Fibroblast of skin of abdomen (primary cell): ENCODE data around the gene KRTAP10-3.
"Not testable (repeated sequence)": the region's sequence is repeated elsewhere in the genome, so short reads cannot be mapped to it uniquely, and the experiment has no call there.

ENCODE experiments used
- DNase-seq: peaks from one replicate; pipeline ENCODE4 v3.0.0-alpha.2; 2013

Gene KRTAP10-3

GRCh38 chr21:44571296-44571695, 12.7 kb upstream of the KRTAP10-3 start:
- no peak for DNase-seq

DNA sequence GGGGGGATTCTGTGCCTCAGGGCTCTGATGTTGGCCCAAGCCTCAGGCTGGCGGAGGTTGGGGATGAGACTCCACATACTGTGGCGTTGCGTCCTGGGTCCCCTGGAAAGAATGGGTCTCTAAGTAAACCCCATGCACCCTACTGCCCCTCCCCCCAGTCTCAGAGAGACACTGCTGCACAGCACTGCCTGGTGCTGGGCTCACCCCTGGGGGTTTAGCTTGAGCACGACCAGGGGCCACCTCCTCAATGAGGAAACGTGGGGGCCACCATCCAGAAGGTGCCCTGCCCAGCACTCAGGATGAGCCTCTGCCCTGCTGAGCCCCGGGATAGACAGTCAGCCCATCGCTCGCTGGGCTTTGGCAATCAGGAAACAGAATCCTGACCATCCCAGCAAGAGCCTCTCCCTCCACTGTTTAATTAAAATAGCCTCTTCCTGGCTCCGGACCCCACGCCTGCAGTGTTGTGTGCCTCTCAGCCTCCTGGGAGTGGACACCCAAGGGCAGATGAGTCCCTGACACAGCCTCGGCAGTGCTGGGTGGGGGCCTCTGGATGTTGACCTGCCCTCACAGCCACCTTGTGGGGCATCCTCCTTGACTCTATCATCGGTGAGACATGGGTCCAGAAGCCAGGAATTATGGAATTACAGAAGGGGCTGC, 11.4 kb upstream of the KRTAP10-3 start:
- no peak for DNase-seq

- DNase-seq, result no peak
Measured at GRCh38 chr21:44568667-44569556, 10.3 kb upstream of the KRTAP10-3 start.

- no peak for DNase-seq
Measured at GRCh38 chr21:44568261-44568660, 9.7 kb upstream of the KRTAP10-3 start.

DNA sequence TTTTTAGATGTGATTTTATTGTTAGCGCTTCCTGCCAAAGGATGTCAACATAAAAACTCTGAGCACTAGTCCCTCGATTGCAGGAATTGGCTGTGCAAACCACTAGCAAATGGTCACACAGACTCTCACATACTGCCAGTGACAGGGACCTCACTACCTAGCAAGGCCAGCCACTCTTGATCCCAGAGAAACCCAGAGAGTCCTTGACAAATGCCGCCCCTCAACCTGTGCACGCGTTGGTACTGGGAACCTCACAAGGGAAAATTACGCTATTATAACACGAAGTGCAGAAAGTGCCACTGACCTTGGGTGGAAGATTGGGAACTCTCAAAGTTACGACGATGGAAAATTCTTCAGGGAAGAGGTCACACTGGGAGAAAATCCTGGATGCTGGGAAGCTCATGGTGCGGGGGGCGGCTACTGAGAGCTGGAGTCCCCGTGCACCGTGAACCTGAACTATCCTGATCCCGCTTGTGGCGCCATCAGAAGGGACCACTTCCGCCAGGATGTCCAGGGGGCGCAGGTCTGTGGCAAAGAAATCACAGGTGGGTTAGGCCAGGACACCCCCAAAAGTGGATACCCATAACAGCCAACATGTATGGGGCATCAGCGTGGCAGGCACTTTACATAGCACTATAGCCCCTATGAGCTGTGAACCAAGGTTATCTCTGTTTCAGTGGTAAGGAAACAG, 9.0 kb upstream of the KRTAP10-3 start:
- no peak for DNase-seq

GRCh38 chr21:44566403-44566802, 7.8 kb upstream of the KRTAP10-3 start:
- no peak for DNase-seq

- no peak for DNase-seq
Measured at GRCh38 chr21:44564886-44565598, 6.4 kb upstream of the KRTAP10-3 start.

DNA sequence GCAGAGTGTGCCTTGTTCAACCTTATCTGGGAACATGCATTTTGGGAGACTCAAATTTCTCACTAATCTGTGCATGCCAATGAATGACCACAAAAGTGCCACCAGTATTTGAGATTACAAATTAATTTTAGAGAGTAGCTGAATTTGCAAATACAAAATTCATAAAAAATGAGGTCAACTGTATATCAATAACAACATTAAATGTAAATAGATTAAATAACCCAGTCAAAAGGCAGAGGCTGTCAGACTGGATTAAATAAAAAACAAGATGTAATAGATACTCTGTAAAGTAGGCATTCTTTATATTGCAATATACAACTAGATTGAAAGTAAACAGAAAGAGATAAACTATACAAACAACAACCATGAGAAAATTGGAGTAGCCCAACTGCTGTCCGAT, 5.5 kb upstream of the KRTAP10-3 start:
- no peak for DNase-seq

DNA sequence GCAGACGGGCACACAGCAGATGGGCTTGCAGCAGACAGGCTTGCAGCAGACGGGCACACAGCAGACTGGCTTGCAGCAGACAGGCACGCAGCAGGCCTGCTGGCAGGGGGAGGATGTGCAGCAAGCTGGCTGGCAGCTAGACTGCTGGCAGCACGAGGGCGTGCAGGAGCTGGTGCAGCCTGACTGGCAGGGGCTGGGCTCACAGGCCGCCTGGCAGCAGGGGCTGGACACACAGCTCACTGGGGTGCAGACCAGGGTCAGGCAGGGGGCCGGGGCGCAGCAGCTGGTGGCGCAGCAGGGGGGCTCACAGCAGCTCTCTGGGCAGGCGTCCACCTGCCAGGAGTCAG, 293 bp downstream of the KRTAP10-3 start:
- DNase-seq, result not testable (repeated sequence)

GRCh38 chr21:44557491-44558328, 885 bp downstream of the KRTAP10-3 start:
- DNase-seq, result no peak

GRCh38 chr21:44556879-44557278, 1.7 kb downstream of the KRTAP10-3 start:
- DNase-seq, result no peak

- DNase-seq, result no peak
Measured at GRCh38 chr21:44555200-44555875, 3.3 kb downstream of the KRTAP10-3 start.

DNA sequence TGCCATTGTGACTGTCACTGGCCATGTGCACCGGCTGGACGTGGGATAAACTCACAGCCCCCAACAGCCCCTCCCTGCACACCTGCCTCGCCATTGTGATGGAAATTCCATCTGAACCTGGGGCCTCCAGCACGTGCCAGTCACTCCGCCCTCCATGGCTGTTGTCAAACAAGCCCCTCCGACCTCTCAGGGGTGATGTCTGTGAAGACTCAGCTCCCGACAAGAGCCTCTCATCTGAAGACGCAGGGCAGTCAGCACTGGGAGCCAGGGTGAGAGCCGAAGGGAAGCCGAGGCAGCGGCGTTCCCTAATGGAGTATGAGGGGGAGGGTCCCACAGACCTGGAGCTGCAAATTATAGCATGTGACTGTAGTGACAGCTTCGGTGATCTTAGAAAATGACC, 5.9 kb downstream of the KRTAP10-3 start:
- DNase-seq, result no peak

- DNase-seq, result no peak
Measured at GRCh38 chr21:44552136-44552535, 6.5 kb downstream of the KRTAP10-3 start.

DNA sequence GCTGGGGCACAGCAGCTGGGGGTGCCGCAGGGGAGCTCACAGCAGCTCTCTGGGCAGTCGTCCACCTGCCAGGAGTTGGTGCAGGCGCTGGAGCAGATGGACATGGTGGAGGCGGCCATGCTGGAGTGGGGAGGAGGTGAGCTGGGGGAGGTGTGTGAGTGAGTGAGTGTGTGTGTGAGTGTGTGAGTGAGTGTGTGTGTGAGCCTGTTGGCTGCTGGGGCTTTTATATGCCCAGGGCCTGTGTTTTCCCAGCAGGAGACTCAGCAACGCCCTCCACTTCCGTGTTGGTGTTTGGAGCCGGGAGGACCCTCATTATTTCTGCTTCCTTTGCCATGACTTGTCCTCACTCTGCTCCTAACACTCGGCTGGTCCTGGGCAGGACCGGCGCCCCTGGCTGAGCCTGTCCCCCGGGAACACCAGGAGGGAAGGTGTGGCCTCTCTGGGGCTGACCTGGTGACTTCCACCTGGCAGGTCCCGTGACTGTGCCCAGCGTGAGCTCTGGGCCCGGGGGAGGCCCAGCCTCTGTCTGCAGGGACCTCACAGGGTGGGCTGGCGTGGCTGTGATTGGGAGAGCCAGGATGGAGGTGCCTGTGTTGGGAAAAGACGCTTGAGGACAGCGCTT, 7.1 kb downstream of the KRTAP10-3 start, which contains the start of gene KRTAP10-2:
TSS of gene KRTAP10-2 (minus strand) at position 166 of the 622 bp plus-strand sequence. CDS start at position 119, 47 bp downstream.
- no peak for DNase-seq

DNA sequence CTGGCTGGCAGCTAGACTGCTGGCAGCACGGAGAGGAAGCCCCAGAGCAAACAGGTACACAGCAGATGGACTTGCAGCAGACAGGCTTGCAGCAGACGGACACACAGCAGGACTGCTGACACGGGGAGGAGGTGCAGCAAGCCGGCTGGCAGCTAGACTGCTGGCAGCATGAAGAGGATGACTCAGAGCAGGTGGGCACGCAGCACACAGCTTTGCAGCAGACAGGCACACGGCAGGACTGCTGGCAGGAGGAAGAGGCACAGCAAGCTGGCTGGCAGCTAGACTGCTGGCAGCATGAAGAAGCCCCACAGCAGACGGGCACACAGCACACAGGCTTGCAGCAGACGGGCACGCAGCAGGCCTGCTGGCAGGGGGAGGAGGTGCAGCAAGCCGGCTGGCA, 7.8 kb downstream of the KRTAP10-3 start:
- no peak for DNase-seq

GRCh38 chr21:44550285-44550684, 8.3 kb downstream of the KRTAP10-3 start:
- DNase-seq, result not testable (repeated sequence)

DNA sequence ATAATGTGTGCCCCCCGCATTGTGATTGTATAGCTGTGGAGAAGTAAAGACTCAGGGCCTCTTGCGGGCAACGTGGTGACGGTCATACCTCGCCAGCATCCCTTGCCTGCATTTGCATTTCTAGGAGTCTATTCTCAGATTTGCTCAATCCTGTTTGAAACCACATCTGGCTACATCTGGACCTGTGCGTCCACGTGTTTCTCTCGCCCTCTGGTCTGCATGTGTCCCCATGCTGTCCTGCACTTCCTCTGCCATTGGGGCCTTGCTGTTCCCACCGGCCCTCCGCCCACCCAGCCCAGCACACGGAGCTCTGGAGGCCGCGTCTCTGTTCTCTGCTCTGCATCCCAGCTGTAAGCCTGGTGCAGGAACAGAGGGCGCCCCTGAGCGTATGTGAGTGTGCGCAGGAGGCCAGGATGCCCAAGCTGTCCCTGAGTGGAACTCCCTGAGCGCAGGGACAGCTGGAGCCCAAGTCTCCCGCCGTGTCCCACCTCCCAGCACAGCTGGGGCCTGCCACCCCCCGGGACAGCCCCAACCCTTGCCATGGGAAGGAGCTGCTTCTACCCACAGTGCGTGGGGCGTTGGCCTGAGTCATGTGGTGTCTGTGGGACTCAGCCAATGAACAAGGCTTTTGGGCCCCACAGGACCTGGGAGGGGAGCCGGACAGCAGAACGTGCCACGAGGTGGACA, 8.9 kb downstream of the KRTAP10-3 start:
- DNase-seq, result no peak

GRCh38 chr21:44548922-44549321, 9.7 kb downstream of the KRTAP10-3 start:
- no peak for DNase-seq

DNA sequence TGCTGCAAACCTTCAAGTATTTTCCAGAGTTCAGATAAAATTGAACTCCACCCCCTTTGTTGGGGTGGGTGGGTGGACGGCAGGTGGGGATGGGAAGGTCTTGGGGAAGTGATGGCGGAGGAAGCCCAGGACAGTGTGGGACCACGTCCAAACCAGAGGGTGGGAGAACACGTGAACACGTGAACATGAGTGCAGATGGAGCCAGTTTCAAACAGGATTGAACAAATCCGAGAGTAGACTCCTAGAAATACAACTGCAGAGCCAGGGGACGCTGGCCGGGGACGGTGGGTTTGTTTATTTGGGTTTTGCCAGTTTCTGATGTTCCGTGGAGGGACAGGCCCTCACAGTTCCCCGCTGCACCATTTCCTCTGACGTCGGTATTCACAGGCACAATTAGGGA, 10.2 kb downstream of the KRTAP10-3 start:
- DNase-seq, result no peak
